OCI-LY7 (cell line): ENCODE results near the gene MOAP1.

Experiments used
- EZH2phosphoT487 ChIP-seq: fragments of 200-600 bp; sonication (generic); IDR thresholded peaks from 2 replicates; pipeline ENCODE4 v1.6.1; 2018; ENCODE audit warnings: low read depth, borderline replicate concordance, mild to moderate bottlenecking, mixed run types, antibody characterized with exemption, low read length, moderate library complexity, mixed read lengths
- TF ChIP-seq, protein P1 (sequence below): fragments of 200-600 bp; sonication (generic); conservative IDR thresholded peaks from 2 replicates; pipeline ENCODE4 v1.5.1; 2014; ENCODE audit warnings: mild to moderate bottlenecking, antibody characterized with exemption, low read length, moderate library complexity, mixed read lengths

- TF ChIP-seq, protein P1, sequence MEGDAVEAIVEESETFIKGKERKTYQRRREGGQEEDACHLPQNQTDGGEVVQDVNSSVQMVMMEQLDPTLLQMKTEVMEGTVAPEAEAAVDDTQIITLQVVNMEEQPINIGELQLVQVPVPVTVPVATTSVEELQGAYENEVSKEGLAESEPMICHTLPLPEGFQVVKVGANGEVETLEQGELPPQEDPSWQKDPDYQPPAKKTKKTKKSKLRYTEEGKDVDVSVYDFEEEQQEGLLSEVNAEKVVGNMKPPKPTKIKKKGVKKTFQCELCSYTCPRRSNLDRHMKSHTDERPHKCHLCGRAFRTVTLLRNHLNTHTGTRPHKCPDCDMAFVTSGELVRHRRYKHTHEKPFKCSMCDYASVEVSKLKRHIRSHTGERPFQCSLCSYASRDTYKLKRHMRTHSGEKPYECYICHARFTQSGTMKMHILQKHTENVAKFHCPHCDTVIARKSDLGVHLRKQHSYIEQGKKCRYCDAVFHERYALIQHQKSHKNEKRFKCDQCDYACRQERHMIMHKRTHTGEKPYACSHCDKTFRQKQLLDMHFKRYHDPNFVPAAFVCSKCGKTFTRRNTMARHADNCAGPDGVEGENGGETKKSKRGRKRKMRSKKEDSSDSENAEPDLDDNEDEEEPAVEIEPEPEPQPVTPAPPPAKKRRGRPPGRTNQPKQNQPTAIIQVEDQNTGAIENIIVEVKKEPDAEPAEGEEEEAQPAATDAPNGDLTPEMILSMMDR, result no peak
- TF ChIP-seq EZH2phosphoT487, result no peak
These were observed 29.9 kb upstream of the MOAP1 start for GRCh38 chr14:93214598-93214997.
